Hindlimb muscle (tissue), 1 donor: Measurements from ENCODE around the gene SERTM2. TPM values are rescaled to one million over a fixed set of nuclear protein-coding genes. Genes with fewer than 3 reads are reported as not detected.

Experiments
- DNase-seq: peaks from one replicate; pipeline ENCODE4 v3.0.0-alpha.2; 2013
- polyA plus RNA-seq: library from polyadenylated mRNA; unstranded; fragments of 120-200 nt; gene quantifications from one replicate; pipeline ENCODE4 v1.2.1, GENCODE V29; 2013; ENCODE audit not compliant: insufficient read length

SERTM2 gene
- polyA plus RNA-seq, 1 donor: 1.5 TPM

DNA sequence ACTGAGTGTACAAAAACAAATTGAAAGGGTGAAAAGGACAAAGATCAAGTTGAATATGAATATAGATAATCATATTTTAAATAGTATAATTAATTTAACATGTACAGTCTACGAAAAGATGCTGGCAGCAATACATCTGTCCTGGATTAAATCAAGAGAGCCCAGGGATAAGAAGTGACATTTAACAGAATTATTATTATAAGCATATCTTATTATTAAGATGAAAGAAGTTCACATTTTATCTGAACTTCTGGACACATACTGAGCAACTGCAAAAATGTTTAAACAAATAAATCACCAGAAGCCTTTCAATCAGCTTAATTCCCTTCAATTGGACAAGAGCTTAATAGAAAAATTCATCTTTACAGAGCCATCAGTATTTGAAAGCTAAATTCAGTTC, 50.4 kb downstream of the SERTM2 start:
- DNase-seq: no peak

DNA sequence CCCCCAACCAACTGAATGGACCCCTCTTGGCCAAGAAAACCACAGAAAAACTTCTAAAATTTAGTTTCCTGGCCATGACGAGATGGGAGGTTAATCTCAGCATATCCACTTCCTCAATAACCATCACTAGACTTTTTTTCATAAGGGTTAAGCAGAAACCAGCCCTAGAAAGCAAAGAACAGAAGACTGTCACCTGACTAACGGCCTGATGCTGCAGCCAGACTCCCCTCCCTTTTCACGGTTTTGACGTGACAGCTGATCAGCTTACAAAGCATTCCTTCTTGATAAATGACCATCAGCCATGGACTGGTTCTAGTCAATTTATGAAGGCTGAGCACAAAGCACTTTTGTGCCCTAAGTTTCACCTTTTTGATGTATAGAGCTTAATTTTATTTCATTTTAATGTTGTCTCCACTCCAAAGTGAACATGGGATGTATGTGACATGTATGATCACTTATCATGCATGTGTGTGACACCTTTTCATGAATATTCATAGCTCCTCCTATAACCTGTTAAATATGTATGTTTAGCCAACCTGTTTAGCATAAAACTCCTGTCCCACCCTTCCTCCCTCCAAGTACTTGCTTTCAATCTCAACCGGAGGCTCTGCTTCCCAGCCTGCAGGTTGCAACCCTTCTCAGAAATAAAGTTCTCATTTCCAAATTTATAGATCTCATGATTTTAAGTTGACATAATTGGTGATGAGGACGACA, 56.3 kb downstream of the SERTM2 start:
- DNase-seq: no peak

DNA sequence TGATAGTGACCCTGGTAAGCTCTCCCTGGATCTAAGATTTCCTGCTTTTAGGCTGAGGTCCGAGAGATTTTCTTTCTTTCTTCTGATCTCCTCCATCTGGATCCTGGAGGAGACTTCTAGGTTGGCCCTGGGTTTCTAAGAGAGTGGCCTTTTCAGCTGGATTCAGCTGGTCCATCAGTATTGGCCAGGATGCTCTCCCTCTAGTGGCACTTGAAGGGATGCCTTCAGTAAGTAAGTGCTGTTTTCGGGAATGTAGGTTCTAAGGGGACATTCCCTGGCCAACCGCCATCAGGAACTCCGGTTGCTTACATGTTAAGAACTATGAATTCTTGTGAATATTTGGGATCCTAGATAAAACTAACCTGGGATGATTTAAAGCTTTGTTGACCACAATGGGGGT, 56.9 kb downstream of the SERTM2 start:
- no peak for DNase-seq

DNA sequence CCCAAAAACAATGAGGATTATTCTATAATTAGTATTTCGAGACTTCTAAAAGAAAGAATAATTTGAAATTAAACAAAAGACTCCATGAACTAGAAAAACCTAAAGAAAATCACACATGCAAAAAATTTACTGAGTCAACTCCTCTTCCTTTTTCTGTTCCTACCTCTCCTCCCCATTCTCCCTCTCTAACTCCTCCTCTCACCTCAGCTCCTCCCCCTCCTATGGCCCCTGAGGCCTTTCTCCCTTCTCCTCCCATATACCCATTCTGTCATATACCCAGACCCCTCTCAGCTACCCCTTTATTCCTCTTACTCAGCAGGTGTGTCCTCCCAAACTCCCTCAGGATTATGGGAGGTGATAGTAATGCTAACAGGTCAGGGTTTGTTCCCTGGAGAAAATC, 57.4 kb downstream of the SERTM2 start:
- DNase-seq: no peak

Other genes with a start within 250 kb of the SERTM2 start
- gene CAPN6, start 241.2 kb upstream of the SERTM2 start, polyA plus RNA-seq: 512 TPM
- 18.8 TPM for gene DCX, start 99.5 kb upstream of the SERTM2 start, polyA plus RNA-seq
- 33.8 TPM for gene ALG13, start 169.5 kb downstream of the SERTM2 start, polyA plus RNA-seq